RWPE2 (cell line): Measurements from ENCODE around the gene PKNOX2.

Experiments
- ATAC-seq: fragments of 200-7000 bp; cut with Tn5 transposase; 3 replicates; pipeline ENCODE4 v1.9.1; 2021; ENCODE audit warnings: low read depth
- DNase-seq: peaks from one replicate; pipeline ENCODE4 v3.0.0-alpha.2; 2020; ENCODE audit warnings: low spot score
- H3K27ac ChIP-seq: fragments of 450-650 bp; 2 replicates; pipeline ENCODE4 v1.5.1; 2017; ENCODE audit warnings: mild to moderate bottlenecking; ENCODE audit not compliant: poor library complexity, severe bottlenecking
- H3K27me3 ChIP-seq: fragments of 250-450 bp; sonication (Bioruptor Pico); 2 replicates; pipeline ENCODE4 v1.5.1; 2021; ENCODE audit warnings: mild to moderate bottlenecking, moderate library complexity; ENCODE audit not compliant: insufficient read depth, poor library complexity, severe bottlenecking
- H3K36me3 ChIP-seq: fragments of 250-450 bp; sonication (Bioruptor Pico); 2 replicates; pipeline ENCODE4 v1.5.1; 2020; ENCODE audit warnings: low read depth, mild to moderate bottlenecking, moderate library complexity
- H3K4me1 ChIP-seq: fragments of 250-450 bp; sonication (Bioruptor Pico); 2 replicates; pipeline ENCODE4 v1.5.1; 2021; ENCODE audit warnings: mild to moderate bottlenecking, moderate library complexity; ENCODE audit not compliant: insufficient read depth, poor library complexity, severe bottlenecking
- H3K4me3 ChIP-seq: fragments of 250-450 bp; sonication (Bioruptor Pico); 2 replicates; pipeline ENCODE4 v1.5.1; 2021; ENCODE audit warnings: mild to moderate bottlenecking, moderate library complexity; ENCODE audit not compliant: severe bottlenecking
- H3K9me3 ChIP-seq: fragments of 250-450 bp; sonication (Bioruptor Pico); 2 replicates; pipeline ENCODE4 v1.5.1; 2021; ENCODE audit warnings: mild to moderate bottlenecking, moderate library complexity; ENCODE audit not compliant: severe bottlenecking
- CTCF ChIP-seq: fragments of 450-650 bp; IDR thresholded peaks from one replicate; pipeline ENCODE4 v1.5.1; 2017; ENCODE audit warnings: mild to moderate bottlenecking, moderate library complexity; ENCODE audit not compliant: poor library complexity, severe bottlenecking

PKNOX2 gene

GRCh38 chr11:125153837-125154236, 10.7 kb upstream of the PKNOX2 start:
- no peak overlapping the region for H3K27ac ChIP-seq

GRCh38 chr11:125154378-125155099, 10.0 kb upstream of the PKNOX2 start:
- ATAC-seq: no peak
- Histone ChIP-seq H3K9me3 (no peaks in the 10 kb centered on the region), H3K36me3 (no peaks in the 10 kb centered on the region), H3K4me3 (no peak overlapping the region), H3K27ac (no peak overlapping the region), H3K27me3 (no peaks in the 10 kb centered on the region), H3K4me1 (no peaks in the 10 kb centered on the region)
- TF ChIP-seq CTCF: no peak
- peak; percentile 34 for DNase-seq

More at GRCh38 chr11:125153837-125154236, 10.7 kb upstream of the PKNOX2 start:
- Histone ChIP-seq H3K4me3 (no peak overlapping the region), H3K36me3 (no peaks in the 10 kb centered on the region), H3K9me3 (no peaks in the 10 kb centered on the region), H3K4me1 (no peaks in the 10 kb centered on the region), H3K27me3 (no peaks in the 10 kb centered on the region)
- DNase-seq (peak; percentile 4), ATAC-seq (no peak)
- no peak for TF ChIP-seq CTCF

- TF ChIP-seq CTCF: no peak
- H3K9me3 ChIP-seq: no peaks in the 10 kb centered on the region
Measured at GRCh38 chr11:125155100-125155444, 9.5 kb upstream of the PKNOX2 start.

GRCh38 chr11:125155767-125156166, 8.8 kb upstream of the PKNOX2 start:
- H3K36me3 ChIP-seq: no peaks in the 10 kb centered on the region
- TF ChIP-seq CTCF: no peak
- DNase-seq: peak; percentile 1
- no peaks in the 10 kb centered on the region for H3K9me3 ChIP-seq
- H3K27me3 ChIP-seq: no peaks in the 10 kb centered on the region
- no peak overlapping the region for H3K27ac ChIP-seq
- no peak overlapping the region for H3K4me3 ChIP-seq
- no peak for ATAC-seq
- H3K4me1 ChIP-seq: no peaks in the 10 kb centered on the region

More at GRCh38 chr11:125155100-125155444, 9.5 kb upstream of the PKNOX2 start:
- DNase-seq (peak; percentile 3), ATAC-seq (no peak)
- no peak overlapping the region for H3K27ac ChIP-seq
- H3K4me1 ChIP-seq: no peaks in the 10 kb centered on the region
- no peaks in the 10 kb centered on the region for H3K36me3 ChIP-seq
- no peak overlapping the region for H3K4me3 ChIP-seq
- no peaks in the 10 kb centered on the region for H3K27me3 ChIP-seq
